RWPE1 (cell line): ENCODE measurements around the gene EVX2.

Experiments used
- CTCF ChIA-PET: fragments of 350-600 bp; sonication (Branson Sonifier 250); formaldehyde crosslinking; extraction: SDS; loops from one replicate; lab custom pipeline; 2021; lab: Yijun Ruan, JAX
- POLR2A ChIA-PET: fragments of 400-600 bp; formaldehyde crosslinking; extraction: SDS; loops from one replicate; lab custom pipeline; 2020; ENCODE audit warnings: antibody characterized with exemption; ENCODE audit not compliant: low non-redundant PET; lab: Yijun Ruan, JAX
- DNase-seq: peaks from one replicate; pipeline ENCODE4 v3.0.0; 2012; ENCODE audit warnings: low spot score
- H3K27ac ChIP-seq: fragments of 450-650 bp; 2 replicates; pipeline ENCODE4 v1.5.1; 2017
- TF ChIP-seq, protein P1 (sequence below): fragments of 450-650 bp; conservative IDR thresholded peaks from 2 replicates; pipeline ENCODE4 v1.5.1; 2017; ENCODE audit warnings: low read depth, mild to moderate bottlenecking

EVX2 gene

DNA sequence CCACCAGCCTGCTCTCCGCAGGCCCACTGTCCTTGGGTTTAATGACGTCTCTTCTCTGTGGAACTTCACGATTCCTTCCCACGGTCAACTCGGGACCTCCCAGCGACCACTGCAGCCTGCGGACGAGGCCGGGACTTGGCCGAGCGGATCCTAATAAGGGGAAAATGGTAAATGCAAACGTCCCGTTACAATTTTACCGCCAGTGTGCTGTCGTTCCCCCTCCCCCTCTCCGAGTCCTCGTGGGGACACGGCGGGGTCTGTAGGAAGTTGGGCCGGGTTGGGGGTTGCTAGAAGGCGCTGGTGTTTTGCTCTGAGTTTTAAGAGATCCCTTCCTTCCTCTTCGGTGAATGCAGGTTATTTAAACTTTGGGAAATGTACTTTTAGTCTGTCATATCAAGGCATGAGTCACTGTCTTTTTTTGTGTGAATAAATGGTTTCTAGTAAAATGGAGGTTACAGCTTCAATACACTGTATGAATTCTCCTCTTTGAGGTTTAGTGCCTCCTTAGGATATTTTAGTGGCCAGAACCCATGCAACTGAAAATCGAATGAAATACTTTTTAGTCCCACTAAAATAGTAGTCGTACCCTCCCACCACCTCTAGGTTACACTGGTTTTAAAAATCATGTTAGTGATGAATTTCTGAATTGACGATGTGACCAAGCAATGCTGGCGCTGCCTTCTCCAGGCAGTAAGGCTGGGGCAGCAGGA is 25.6 kb upstream of the EVX2 start:
- TF ChIP-seq, protein P1, sequence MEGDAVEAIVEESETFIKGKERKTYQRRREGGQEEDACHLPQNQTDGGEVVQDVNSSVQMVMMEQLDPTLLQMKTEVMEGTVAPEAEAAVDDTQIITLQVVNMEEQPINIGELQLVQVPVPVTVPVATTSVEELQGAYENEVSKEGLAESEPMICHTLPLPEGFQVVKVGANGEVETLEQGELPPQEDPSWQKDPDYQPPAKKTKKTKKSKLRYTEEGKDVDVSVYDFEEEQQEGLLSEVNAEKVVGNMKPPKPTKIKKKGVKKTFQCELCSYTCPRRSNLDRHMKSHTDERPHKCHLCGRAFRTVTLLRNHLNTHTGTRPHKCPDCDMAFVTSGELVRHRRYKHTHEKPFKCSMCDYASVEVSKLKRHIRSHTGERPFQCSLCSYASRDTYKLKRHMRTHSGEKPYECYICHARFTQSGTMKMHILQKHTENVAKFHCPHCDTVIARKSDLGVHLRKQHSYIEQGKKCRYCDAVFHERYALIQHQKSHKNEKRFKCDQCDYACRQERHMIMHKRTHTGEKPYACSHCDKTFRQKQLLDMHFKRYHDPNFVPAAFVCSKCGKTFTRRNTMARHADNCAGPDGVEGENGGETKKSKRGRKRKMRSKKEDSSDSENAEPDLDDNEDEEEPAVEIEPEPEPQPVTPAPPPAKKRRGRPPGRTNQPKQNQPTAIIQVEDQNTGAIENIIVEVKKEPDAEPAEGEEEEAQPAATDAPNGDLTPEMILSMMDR, result no peak
- peak overlapping the region; percentile 98 for H3K27ac ChIP-seq
- CTCF ChIA-PET, result interaction anchor here (0.6 to 1.4 kb wide), 2 partner anchors 12 to 17 kb away, joined by 4 to 7 read pairs; no protein-coding TSS in a partner anchor
- POLR2A ChIA-PET, result no interaction called here
- no peak for DNase-seq

DNA sequence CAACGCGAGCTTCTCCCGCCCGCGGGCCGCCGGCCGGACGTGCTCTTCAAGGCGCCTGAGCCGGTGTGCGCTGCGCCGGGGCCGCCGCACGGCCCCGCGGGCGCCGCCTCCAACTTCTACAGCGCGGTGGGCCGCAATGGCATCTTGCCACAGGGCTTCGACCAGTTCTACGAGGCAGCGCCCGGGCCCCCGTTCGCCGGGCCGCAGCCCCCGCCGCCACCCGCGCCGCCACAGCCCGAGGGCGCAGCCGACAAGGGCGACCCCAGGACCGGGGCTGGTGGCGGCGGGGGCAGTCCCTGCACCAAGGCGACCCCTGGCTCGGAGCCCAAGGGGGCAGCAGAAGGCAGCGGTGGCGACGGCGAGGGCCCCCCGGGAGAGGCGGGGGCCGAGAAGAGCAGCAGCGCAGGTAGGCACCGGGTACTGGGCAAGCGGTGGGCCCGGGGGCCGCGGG is 24.0 kb upstream of the EVX2 start:
- ChIA-PET POLR2A (no interaction called here), CTCF (no interaction called here)
- H3K27ac ChIP-seq, result peak overlapping the region; percentile 98
- no peak for DNase-seq
- TF ChIP-seq, protein P1, result no peak

DNA sequence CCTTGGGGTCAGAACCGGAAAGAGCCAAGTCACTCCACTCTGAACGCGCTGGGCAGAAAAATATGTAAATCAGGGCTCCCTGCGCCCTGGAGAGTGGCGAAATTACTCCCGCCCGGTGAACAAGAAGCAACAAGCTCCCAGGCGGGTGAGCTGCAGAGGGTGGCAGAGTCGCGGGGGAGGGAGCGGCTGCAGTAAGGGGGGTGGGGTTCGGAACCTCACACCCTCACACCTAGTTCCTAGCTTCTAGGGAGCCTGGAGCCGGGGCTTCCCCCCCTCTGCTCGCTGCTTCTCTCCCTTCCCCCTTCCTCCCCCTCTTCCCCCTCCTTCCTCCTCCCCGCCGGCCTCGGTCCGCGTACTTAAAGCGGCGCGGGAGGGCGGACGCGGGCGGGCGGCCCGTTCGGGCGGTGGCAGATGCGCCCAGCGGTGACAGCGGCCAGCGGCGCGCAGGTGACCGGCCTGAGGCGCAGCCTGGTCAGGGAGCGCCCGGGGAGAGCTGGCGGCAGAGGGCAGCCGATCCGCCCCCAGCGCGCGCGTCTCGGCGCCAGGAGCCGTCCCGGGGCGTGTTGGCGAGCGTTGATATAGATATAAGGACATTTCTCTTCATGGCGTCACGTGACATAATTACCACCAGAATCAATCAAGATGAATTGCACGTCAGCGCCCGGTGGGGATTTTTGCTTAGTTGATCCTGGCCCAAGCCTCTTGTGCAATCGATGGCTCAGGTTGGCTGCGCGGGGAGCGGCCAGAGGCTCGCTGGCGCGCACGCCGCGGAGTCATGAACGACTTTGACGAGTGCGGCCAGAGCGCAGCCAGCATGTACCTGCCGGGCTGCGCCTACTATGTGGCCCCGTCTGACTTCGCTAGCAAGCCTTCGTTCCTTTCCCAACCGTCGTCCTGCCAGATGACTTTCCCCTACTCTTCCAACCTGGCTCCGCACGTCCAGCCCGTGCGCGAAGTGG is 23.1 kb upstream of the EVX2 start, which contains the start of gene HOXD11:
HOXD11 (plus strand) TSS at position 700 of the 959 bp plus-strand sequence; CDS start at position 776, 76 bp downstream.
- POLR2A ChIA-PET, result interaction anchor here (0.6 to 1.3 kb wide), 3 partner anchors 10 to 13 kb away, joined by 3 to 4 read pairs (median 3); no protein-coding TSS in a partner anchor
- peak; percentile 98 for DNase-seq
- TF ChIP-seq, protein P1, result no peak
- H3K27ac ChIP-seq, result peak within 1 kb of the TSS; percentile 98
- CTCF ChIA-PET, result interaction anchor here (0.6 kb wide), 1 partner anchor 18 kb away, joined by 4 read pairs; no protein-coding TSS in a partner anchor

DNA sequence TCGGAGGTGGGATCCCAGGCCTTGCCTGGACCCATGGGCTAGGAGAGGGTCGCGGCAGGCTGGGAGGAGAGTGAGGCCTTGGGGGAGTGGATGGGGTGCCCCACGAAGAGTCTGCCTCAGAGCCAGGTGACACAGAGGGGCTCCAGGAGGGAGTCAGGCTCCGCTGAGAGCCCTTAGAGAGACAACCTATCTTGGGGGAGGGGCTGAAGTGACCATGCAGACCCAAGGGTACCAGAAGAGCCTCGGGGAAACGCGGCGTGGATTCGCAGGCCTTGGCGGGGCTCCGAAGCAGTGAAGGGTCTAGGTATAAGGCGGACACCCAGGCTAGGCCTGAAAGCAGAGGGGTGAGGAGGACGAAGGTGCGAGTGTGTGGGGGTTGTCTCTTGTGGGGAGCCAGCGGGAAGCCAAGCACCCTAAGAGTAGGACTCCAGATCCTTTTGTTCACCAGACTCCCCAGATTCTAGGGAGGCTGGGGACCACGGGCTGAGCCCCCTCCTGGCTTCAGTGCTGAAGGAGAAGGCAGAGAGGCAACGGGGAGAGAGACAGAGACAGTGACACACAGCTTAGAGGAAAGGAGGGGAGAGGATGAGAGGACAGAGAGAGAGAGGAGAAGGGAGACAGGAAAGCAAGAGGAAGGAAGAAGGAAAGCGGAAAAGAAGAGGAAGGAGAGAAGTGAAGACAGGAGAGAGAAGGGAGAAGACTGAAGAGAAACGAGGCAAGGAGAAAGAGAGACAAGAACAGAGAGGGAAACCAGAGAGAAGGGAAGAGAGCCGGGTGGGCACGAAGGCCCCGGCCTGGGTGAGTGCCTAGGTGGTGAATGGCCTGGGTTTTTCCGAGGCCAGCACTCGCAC is 22.2 kb upstream of the EVX2 start:
- TF ChIP-seq, protein P1, result no peak
- DNase-seq, result no peak
- ChIA-PET POLR2A (interaction anchor here (0.6 to 1.3 kb wide), 3 partner anchors 9 to 14 kb away, joined by 3 to 4 read pairs (median 3); no protein-coding TSS in a partner anchor), CTCF (interaction anchor here (0.6 kb wide), 1 partner anchor 365 kb away, joined by 3 read pairs; no protein-coding TSS in a partner anchor)
- H3K27ac ChIP-seq, result peak overlapping the region; percentile 98

DNA sequence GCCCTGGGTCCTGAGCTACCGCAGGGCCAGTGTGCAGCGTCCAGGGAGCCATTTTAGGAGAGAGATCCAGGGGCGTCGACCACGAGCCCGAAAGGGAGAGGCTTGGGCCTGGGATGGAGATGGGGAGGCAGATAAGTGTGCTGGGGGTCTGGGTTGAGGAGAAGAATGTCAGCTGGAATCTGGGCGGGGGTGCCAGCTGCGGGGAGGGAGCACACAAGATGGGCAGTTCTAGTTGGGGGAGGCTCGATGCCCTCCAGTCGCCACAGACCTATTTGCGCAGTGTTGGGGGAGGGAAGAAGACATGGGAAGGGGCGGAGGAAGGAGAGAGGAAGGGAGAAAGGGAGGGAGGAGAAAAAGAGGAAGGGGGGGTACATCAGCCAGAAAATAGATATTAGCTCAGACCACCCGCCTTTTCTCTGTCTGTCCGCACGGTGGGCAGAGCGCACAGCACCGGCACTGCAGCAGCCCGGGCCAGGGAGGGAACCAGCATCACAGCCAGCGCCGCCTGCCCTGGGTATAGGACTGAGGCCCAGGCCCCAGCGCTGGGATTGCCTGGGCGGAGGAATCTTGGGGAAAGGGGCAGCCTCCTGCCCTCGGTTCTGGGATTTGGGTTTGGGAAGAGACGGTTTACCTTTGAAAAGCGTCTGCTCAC is 21.4 kb upstream of the EVX2 start:
- DNase-seq, result no peak
- ChIA-PET CTCF (interaction anchor here (0.7 to 1.3 kb wide), 4 partner anchors 12 to 709 kb away, joined by 3 to 5 read pairs (median 4); no protein-coding TSS in a partner anchor), POLR2A (no interaction called here)
- TF ChIP-seq, protein P1, result no peak
- H3K27ac ChIP-seq, result peak overlapping the region; percentile 98
